Measurements from ENCODE around the gene ITFG1.
"Not testable (repeated sequence)": the region's sequence is repeated elsewhere in the genome, so short reads cannot be mapped to it uniquely, and the experiment has no call there.

ITFG1 gene

GRCh38 chr16:47236716-47237115, 224.1 kb downstream of the ITFG1 start:
- no peak for DNase-seq (ENCODE audit: low spot score)

- DNase-seq (ENCODE audit: low spot score) = no peak
Measured at GRCh38 chr16:47230296-47230695, 230.6 kb downstream of the ITFG1 start.

GRCh38 chr16:47229053-47230050, 231.5 kb downstream of the ITFG1 start:
- DNase-seq (ENCODE audit: low spot score) = no peak

GRCh38 chr16:47228241-47228640, 232.6 kb downstream of the ITFG1 start:
- no peak for DNase-seq (ENCODE audit: low spot score)

- no peak for DNase-seq (ENCODE audit: low spot score)
Measured at GRCh38 chr16:47213761-47214440, 247.0 kb downstream of the ITFG1 start.

- DNase-seq (ENCODE audit: low spot score) = no peak
Measured at GRCh38 chr16:47211218-47211617, 249.6 kb downstream of the ITFG1 start.

GRCh38 chr16:47204736-47205504, 255.9 kb downstream of the ITFG1 start:
- DNase-seq (ENCODE audit: low spot score) = no peak

GRCh38 chr16:47203433-47203832, 257.4 kb downstream of the ITFG1 start:
- DNase-seq (ENCODE audit: low spot score) = not testable (repeated sequence)

- no peak for DNase-seq (ENCODE audit: low spot score)
Measured at GRCh38 chr16:47198180-47198575, 262.7 kb downstream of the ITFG1 start.

GRCh38 chr16:47197536-47198179, 263.2 kb downstream of the ITFG1 start:
- no peak for DNase-seq (ENCODE audit: low spot score)

GRCh38 chr16:47196457-47196856, 264.4 kb downstream of the ITFG1 start:
- DNase-seq (ENCODE audit: low spot score) = no peak

GRCh38 chr16:47182318-47182717, 278.5 kb downstream of the ITFG1 start:
- DNase-seq (ENCODE audit: low spot score) = no peak

GRCh38 chr16:47181066-47181465, 279.8 kb downstream of the ITFG1 start:
- DNase-seq (ENCODE audit: low spot score) = not testable (repeated sequence)

GRCh38 chr16:47180073-47180472, 280.8 kb downstream of the ITFG1 start:
- DNase-seq (ENCODE audit: low spot score) = no peak

- no peak for DNase-seq (ENCODE audit: low spot score)
Measured at GRCh38 chr16:47175152-47175551, 285.7 kb downstream of the ITFG1 start.

- no peak for DNase-seq (ENCODE audit: low spot score)
Measured at GRCh38 chr16:47162670-47163420, 298.0 kb downstream of the ITFG1 start.

GRCh38 chr16:47161464-47161863, 299.4 kb downstream of the ITFG1 start:
- no peak for DNase-seq (ENCODE audit: low spot score)

GRCh38 chr16:47160422-47160821, 300.4 kb downstream of the ITFG1 start:
- no peak for DNase-seq (ENCODE audit: low spot score)

- DNase-seq (ENCODE audit: low spot score) = no peak
Measured at GRCh38 chr16:47158992-47159391, 301.9 kb downstream of the ITFG1 start.

- DNase-seq (ENCODE audit: low spot score) = no peak
Measured at GRCh38 chr16:47156680-47157215, 304.1 kb downstream of the ITFG1 start.

GRCh38 chr16:47152501-47152900, 308.4 kb downstream of the ITFG1 start:
- not testable (repeated sequence) for DNase-seq (ENCODE audit: low spot score)
